Inflammatory macrophage (primary cell): ENCODE results near the gene WDFY4.

Experiments
- DNase-seq, 2 donors: peaks; one replicate each; pipeline ENCODE4 v3.0.0-alpha.2; 2020 to 2022

The WDFY4 gene

DNA sequence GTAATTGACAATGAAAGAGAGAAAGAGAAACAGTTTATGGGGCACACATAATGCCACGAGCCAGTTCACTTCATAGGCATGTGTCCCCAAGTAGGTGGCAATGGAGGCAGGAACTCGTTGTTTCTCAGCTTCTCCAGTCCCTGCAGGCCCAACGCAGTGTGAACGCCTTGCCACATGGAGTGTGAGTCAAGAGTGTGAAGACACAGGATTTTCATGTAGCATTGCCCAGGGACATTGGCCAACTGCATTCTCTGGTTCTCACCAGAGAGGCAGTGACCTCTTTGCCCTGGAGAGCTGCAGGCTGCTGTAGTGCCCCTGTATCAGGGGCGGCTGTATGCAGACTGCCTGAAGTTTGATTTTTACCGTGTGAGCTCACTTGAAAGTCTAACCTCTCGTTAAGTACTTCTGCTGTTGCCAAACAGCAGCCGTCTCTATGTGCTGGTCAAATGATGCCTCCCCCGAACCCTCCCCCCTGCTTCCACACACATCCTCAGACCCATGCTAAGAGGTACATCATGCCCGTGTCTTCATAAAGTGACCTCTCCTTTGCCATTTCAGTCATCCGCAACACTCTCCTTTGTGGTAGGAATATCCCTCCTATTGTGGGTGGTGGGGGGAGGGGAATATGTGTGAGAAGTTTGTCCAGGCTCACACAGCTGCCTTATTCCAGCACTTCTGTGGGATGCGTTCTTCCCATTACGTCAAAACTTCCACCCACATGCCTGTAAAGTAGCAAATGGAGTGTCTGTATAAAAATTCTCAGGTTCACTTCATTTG lies 242.3 kb downstream of the WDFY4 start:
- DNase-seq, result no peak

DNA sequence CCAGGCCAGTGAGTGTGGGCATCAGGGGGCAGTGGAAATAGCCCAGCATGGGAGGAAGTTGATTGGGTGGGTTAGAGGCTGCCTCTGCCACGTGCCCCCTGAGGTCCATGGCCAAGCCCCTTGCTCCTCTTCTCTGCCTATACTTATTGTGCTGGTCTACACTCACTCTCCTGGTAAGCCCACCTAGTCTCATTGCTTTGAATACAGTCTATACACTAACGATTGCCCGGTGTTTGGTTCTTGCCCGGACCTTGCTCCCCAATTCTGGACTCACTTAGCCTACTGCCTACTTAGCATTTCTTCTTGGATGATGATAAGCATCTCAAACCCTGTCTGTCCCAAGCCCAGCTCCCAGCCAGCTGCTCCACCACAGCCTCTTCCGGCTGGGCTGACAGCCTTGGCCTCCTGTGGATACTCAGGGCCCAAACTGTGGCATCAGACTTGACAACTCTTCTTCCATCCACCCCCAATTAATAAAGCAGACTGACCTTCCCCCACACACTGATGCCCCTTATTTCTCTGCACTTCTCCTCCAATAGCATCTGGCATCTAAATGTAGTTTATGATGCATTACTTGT lies 244.8 kb downstream of the WDFY4 start:
- no peak for DNase-seq

DNA sequence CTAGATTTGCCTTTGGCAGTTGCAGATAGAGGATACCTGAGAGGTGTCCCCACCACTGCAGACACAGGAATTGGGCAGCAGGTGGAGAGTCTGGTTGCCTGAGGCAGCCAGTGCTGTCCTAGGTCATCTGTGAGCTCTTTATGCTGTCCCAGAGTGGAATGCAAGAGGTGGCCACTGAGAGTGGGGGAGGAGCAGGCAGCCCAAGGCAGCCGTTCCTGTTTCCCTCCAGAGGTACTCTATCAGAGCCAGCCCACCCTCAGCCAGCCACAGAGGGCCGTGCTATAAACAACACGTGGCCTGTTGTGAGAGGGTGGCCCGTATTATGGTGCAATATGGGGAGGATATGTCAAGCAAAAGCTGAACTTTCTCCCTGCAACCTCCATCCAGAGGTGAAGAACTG lies 246.5 kb downstream of the WDFY4 start:
- DNase-seq, result peak; percentile 31 to 52

DNA sequence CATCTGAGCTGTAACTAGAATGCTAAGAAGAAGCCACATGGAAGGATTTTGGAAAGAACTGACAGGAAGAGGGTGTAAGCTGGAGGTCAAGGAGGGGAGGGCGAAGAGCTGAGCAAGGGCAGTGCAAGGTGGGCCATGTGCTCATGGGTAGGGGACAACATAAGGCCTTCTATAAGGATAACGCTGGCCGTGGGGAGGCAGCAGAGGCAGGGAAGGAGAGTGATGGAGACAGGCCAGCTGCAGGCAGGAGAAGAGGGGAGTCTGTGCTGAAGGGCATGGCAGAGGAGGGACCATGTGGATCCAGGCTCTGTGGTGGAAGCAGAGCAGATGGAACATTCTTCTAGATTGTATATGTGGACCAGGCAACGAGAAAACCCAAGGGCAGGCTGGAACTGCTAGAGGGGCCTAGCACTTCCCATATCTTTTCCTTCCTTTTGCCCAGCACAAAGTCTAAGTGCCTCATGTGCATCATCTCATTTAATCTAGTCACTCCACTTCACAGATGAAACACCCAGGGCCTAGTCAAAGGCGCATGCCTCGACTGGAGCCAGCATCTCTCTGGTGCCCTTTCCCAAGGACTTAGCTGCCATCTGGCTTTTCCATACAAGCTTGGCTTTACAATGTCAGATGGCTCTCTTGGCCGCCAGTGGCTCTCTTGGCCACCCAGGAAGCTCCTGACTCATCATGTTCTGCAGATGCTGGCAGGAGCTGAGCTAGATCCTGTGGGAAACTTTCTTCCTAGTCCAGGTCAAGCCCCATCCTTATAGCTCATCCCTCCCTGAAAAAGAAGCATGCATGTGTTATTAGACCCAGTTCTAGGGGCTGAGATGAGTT lies 248.4 kb downstream of the WDFY4 start:
- no peak for DNase-seq

DNA sequence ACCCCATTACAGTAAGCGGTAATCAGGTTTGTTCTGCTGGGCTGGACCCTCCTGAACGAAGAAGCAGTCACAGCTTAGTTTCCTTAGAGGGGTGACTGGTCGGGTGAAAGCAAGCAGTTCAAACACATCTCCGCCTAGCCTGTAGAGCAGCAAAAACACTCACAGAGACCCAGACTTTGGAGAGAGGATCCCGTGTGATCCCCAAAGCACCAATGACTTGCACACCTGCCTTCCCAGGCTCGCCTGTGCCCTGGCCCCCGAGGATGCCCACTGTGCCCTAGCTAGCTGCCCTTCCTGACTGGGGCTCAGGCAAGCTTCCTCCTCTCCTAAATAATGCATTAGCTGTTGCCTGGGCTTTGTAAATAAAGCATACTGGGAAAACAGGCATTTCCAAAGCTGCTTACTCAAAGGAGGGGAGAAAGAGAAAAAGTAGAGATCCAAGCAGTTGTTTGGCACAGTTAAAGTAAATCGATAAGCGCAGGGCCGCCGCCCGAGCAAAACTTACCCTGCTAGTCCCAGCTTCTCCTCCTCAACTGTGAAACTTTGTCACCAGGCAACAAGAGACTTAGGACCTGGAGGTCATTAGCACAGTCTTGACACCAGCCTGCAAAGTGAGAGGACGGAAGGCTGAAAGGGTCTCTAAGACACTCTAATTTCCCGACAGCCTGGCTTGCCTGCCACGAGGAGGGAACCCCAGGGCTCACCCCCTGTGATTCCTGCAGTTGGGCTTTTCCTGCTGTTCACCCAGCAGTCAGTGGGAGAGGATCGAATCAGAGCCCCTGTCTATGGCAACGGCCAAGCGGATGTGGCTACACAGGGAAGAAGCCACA lies 250.2 kb downstream of the WDFY4 start:
- DNase-seq, result no peak

DNA sequence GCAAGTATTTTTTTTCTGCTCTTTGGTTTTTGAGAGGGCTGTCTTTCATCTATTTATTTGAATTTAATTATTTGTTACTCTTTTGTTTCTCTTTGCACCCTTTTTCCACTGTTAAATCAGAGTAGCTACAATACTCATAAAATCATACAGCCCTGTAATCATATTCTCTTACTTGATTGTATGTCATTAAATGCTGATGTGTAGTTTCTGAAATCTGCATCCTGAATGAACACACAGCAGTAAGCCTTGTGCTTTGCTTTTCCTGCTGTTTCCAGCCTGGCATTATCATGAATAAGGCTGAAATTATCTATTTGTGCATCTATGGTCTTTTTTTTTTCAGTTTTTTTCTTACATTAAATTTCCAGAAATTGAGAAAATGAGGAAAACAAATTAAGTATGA lies 250.9 kb downstream of the WDFY4 start:
- no peak for DNase-seq

DNA sequence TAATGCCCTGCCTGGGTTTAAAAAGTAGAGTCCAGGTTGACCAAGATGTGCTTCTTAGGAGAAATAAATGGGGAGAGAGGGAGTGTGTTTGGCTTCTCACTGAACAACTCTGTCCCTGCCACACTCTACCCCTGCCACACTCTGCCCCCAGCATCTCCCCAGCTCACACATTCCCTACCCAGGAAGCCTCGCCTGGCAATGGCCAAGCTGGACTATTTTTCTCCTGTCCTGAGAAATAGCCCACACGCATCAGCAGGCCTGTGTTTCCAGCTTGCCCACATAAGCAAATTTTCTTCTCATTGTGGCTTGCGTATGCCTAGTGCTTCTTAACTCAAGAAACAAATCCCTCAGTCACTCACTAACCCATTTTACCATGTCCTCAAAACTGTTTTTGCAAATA lies 253.1 kb downstream of the WDFY4 start:
- DNase-seq, result no peak

DNA sequence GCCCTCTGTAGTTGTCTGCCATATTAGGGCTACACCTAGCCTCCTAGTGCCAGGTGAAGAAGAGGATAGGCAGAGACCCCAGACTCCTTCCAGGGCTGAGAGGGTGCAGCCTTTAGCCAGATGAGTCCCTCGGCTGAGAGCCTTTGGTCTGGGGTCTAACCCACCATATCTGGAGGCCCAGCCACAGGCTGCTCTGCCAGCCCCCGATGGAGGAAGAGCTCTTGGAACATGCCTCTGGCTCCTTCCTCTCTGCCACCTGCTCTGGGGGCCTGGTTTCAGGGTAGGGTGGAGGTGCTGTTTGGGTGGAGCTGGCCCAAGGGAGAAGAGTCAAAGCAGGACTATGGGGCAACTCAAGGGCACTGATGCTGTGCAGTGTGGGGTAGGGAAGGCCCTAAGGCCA lies 253.6 kb downstream of the WDFY4 start:
- no peak for DNase-seq

DNA sequence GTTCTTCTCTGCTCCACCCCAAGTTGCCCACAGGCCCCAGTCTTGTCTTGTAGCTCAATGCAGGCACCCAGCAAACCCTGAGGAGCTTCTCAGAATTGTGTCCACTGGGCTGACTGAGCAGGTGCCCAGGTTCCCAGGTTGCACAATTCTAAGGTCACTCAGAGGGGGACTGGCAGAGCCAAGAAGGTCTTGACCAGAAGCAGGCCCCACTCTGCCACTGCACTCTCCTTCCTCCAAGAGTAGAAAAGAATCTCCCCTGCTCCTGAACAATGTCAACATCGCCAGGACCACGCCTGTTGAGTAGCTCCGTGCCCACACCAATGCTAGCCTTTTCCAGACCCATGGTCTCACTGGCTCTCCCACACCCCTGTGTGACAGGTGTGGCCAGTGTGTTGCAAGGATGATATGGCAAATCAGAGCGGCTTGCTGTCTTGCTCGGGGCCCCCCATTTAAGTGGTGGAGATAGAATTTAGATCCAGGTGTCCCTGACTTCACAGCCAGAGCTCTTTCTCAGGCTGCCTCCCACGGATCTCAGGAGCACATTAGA lies 254.4 kb downstream of the WDFY4 start:
- no peak for DNase-seq

DNA sequence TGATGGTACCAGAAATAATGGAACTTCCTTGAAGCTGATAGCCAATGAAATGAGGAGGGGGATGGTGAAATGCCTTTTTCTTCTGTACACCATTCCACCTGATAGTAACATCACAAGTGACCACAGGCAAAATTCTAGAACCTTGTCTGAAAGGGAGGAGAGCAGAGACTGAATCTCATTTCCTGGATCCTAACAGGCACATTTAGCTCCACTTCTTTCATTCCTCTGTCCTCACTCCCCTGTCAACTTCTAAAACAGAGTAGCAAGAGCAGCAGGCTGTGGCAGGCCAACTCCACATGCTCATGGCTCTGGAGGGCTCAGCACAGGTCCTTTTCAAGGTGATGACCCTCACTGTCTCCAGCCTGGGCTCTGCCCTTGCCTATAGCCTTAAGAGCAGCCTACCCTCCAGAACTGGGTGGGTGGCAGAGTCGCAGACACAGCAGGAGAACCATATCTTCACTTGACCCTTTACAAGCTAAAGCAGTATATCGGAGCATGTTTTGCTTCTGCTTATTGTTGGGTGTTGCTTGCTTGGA lies 255.2 kb downstream of the WDFY4 start, which contains the start of gene LRRC18:
LRRC18 (minus strand) TSS at position 51 of the 536 bp plus-strand sequence. CDS start 25,685 bp downstream, outside the sequence.
- DNase-seq, result no peak

DNA sequence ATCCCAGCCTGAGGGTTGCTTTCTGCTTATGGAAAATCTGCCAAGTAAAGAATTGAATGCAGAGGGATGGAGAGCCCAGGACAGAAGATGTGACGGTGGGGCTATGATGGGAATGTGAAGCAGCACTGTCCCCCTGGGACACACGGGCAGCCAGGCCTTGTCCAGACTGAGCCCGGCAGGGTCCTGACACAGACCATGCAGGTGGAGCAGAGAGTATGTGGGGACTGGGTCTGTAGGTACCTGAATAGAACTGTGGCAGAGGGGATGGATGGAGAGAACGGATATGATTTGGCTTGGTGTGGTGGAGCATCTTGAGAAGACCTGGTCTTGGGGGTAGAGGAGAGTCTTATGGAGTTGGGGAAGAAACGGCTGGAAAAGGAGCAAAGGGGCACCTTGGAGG lies 255.7 kb downstream of the WDFY4 start:
- DNase-seq, result no peak

DNA sequence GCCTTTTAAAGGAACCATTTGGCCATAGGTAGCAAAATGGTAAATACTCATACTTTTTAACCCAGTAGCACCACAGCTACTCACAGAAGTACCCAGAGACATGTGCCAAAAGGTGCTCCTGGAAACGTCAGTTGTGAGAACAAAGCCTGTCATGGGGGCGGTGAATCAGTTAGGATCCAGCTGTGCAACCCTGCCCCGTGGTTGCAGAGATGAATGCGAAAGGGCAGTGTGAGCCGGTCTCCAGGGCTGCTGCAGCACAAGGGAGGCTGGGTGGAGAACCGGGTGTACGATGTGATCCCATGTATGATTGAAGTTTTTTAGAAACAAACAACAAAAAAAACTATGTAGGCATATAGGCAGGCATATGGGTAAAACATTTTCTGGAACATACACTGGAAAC lies 256.3 kb downstream of the WDFY4 start:
- no peak for DNase-seq

DNA sequence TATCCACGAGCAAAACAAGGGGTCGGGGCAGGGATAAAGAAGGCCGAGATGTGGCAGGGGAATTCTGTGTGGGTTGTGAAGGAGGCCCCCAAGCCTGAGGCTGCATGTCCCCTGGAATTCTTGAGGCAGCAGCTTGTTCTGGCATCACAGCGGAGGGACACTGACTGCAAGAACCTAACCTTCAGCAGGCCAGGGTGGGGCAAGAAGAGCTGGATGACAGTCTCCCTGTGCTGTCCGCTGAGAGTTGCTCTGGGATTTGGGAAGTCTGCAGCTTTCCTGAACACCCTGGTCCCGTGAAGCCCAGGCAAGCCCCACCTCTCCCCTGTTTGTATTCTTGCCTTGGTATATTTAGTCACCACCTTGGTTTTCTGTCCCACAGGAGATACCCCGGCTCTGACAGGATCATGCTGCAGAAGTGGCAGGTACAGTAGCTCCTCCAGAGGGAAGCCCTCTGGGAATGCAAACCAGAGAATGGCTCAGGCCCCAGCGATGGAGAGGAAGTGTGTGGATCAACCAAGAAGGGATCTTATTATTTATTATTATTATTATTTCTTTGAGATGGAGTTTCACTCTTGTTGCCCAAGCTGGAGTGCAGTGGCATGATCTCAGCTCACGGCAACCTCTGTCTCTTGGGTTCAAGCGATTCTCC lies 256.9 kb downstream of the WDFY4 start:
- DNase-seq, result no peak

DNA sequence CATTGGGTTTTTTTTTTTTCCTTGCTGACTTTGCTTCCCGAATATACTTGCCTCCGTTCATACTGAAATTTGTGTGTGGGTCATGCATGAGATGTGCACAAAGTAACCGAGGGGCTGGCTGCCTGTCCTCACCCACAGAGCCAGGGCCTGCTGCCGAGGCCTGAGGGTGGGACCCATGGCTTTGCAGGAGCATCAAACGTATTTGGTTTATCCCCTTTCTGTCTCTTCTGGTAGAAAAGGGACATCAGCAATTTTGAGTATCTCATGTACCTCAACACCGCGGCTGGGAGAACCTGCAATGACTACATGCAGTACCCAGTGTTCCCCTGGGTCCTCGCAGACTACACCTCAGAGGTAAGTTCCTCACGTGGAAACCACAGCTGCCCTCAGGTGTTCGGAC lies 258.4 kb downstream of the WDFY4 start:
- DNase-seq, result no peak

DNA sequence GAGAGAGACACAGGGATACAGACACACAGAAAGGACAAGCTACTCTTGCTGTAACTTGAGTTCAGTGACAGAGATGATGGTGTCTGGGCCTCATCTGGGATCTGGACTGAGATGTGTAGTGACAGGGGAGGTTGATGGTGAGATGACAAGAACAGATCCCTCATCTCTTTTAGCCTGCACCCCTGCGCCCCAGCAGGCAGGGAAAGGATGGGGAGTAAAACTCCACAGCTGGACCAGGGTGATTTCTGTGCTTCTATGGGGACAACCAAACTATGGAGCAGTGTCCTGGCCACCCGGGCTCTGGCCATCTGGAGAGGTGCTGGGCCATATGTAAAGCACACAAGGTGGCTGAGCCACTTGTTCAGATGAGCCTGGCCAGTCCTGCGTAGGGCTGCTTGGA lies 259.5 kb downstream of the WDFY4 start:
- DNase-seq, result no peak

DNA sequence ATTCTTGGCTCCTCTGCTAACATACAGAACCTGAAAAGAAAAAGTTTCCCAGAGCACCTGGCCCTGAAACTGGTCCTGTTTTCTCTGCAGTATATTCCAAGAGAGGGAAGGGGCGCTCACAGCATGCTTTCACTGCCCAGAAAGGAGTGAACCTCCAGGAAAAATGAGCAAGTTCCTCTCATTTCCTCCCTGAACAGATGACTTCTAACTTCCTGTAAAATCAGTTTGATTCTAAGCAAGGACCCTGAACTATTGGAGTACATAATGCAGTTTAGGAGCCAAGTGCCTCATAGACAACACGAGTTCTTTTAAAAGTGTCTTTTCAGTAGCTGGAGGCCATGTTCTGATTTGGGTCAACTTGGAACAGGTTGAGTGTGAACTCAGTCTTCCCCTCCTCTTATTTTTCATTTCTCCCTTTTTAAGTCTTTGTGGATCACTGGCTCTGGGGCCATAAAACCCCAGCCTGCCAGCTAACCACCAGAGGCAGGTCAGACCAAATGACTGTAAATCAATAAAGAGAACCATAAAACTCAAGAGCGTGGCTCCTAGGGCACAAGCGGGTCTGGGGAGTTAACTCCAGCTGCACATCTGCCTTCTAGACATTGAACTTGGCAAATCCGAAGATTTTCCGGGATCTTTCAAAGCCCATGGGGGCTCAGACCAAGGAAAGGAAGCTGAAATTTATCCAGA lies 260.9 kb downstream of the WDFY4 start:
- DNase-seq, result no peak

DNA sequence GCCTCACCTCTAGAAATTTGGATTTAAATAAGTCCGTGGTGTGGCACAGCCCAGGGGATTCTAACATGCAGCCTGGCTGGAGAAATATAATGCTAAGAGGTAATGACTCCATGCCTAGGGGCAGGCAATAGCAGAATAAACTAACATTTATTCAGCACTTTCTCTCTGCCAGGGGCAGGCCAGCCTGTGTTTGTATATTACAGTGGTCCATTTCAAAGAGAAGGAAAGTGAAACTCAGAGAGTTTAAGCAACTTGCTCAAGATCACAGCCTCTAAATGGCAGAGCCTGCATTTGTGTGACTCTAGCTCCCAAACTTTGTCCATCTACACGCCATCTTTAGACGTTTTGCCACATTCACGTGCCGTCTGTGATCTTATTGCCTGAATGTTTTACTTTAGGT lies 261.7 kb downstream of the WDFY4 start:
- no peak for DNase-seq

DNA sequence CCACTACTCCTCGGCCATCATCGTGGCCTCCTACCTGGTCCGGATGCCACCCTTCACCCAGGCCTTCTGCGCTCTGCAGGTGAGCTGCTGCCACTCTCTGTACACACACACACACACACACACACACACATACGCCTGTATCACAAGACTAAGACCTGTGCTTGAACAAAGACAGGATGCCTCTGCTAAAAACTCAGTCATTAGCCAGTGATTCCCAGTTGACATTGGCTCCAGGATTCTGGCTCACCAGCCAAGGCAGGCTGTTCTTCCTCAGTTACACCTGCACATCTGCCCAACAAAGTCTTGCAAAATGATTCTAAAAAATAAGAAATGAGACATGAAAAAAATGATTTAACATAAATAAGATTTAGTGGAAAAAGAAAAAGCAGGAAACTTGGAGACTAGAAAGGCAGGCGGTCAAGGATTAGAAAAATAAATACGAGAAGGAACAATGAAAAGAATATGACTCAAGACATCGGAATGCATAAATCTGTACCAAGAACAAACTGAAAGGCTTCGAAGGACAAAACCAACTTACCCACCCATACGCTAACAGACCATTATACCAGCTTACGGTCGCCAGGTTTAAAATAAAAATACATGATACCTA lies 262.3 kb downstream of the WDFY4 start:
- DNase-seq, result no peak

DNA sequence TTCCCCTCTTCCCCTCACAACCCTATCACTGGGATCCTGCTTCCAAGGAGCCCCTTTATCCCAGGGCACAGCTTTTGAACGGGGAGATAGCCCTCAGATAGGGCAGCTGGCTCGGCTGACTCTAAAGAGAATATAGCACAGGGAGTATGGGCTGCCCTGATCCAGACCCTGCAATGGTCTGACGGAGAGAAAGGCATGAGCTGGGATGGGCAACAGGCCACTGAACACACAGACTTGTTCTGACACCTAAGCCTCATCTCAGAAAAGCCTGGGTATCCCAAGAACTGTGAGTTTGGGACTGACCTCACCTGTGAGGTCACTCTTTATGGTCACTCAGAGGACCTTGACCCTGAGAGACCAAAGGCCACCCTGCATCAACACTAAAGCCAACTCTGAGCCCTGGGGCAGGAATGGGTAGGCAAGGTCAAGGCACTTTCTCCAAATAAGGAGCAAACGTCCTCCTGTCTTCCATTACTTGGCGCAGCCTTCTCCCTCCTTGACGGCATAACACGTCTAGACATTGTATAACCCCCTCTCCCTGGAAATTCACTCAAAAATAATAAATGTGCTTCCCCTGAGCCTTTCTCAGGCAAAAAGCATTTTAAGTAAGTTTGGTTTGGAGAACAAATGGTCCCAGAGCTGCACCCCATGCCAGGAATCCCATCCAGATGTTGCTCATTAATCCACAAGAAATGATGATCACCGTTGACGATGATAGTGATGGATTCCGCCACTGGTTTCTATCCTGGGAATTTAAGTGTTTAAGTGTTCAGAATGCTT lies 263.2 kb downstream of the WDFY4 start:
- DNase-seq, result no peak
